Stimulated activated CD4-positive, alpha-beta T cell treated with anti-CD3 and anti-CD28 coated beads, Interleukin-12 subunit alpha, Interleukin-12 subunit beta, amount 100 ng/mL, for 4 hours (primary cell): ENCODE results near the gene KIRREL3.
"Not testable (repeated sequence)": the region's sequence is repeated elsewhere in the genome, so short reads cannot be mapped to it uniquely, and the experiment has no call there.

Experiments
- DNase-seq: peaks from one replicate; pipeline ENCODE4 v3.0.0-alpha.2; 2020

Gene KIRREL3

GRCh38 chr11:126391970-126392632, 608.5 kb downstream of the KIRREL3 start:
- DNase-seq = no peak

GRCh38 chr11:126391286-126391954, 609.1 kb downstream of the KIRREL3 start:
- no peak for DNase-seq

DNA sequence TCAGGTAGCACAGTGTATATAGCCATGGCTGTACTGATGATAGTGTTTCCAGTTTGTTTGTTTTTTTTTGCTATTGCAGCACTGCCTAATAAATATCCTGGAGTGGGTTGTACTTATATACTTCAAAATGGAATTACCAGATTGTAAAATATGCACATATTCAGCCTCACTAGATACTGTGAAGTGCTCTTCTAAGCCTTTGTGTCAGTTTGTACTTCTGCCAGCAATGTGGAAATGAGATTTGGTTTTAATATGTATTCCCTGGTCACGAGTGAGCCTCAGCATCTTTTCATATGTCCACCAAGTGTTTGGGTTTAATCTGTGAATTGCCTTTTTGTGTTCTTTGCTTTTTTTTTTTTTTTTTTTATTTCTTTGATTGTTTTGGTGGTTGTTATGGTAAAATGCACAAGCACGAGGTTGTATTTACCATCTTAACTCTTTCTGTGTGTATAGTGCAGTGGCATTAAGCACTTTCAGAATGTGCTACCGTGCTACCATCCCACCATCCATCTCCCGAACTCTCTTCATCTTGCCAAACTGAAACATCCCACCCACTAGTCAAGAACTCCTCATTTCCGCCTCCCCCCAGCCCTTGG, 610.2 kb downstream of the KIRREL3 start:
- DNase-seq = no peak

GRCh38 chr11:126387857-126388256, 612.7 kb downstream of the KIRREL3 start:
- no peak for DNase-seq

DNA sequence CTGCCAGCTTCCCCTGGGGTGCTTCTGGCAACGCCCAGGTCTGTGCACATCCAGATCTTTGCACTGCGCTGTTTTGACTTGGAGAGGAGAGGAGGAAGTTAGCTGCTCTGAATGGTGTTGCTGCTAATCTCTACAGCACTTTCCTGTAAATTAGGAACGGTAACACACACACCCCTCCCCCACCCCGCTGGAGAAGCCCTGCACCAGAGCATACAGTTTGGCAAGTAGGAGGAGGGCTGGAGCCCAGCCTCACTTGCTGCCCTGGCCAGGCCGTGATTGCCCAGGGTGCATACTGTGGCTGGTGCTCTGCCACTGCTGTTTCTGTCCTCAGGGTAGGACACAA, 613.9 kb downstream of the KIRREL3 start:
- DNase-seq = not testable (repeated sequence)

DNA sequence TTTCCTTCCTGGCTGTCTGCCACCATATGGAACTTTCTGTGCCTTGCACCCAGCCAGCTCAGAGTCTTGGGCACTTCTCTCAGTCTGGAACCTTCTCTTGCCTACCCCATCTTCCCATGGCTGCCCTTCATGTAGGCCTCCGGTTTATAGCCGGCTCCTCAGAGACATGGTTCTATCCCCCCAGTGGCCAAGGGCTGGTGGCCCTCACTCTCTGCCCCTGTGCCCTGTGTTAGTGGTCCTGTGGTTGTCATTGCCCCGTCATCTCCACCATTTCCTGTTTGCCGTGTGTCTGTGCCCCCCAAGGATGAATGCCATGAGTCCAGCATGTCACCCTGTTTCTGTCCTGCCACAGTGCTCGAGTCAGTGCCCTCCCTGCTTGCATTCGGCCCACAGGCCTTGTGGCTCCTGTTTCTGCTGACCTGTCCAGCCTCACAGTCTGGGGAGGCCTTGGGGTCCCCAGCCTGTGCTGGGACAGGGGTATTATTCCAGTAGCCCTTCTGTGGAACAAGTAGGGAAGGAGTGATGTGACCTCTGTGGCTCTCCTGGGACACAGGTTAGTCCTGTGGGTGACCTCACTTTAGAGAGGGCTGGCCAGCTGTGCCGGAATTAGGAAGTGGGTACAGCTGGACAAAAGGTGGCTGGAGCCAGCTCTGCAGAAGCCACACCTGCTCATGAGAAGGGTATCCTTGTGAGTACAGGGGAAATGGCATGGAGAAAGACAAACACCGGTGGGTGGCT, 614.4 kb downstream of the KIRREL3 start:
- DNase-seq = no peak

DNA sequence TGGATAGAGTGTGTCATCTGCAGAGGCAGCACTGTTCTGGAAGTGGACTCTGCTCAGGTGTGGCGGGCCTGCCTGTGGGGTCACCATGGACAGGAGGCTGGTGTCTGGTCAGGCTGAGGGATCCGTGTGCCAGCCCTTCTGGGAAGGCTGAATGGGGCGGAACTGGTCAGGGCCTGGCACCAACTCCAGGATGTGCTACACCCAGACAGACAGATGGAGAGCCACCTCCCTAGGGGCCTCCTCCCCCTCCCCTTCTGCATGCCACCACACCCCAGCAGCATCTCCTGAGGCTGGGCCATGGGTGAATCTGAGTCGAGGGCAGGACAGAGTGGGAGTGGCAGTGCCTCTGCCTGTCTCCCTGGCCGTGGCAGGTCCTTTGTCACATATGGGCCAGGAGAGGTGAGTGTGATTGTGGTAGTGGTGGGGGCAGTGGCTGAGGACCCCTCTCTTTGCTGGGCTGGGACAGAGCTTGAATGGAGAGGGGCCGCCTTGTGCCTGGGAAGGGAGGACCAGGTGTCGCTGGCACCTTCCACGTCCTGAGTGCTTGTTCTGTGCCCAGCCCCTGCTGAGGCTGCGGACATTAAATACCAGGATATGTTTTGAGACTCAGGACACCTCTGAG, 616.0 kb downstream of the KIRREL3 start:
- DNase-seq = no peak

GRCh38 chr11:126383339-126384335, 616.9 kb downstream of the KIRREL3 start:
- no peak for DNase-seq

GRCh38 chr11:126382641-126383040, 617.9 kb downstream of the KIRREL3 start:
- DNase-seq = not testable (repeated sequence)

DNA sequence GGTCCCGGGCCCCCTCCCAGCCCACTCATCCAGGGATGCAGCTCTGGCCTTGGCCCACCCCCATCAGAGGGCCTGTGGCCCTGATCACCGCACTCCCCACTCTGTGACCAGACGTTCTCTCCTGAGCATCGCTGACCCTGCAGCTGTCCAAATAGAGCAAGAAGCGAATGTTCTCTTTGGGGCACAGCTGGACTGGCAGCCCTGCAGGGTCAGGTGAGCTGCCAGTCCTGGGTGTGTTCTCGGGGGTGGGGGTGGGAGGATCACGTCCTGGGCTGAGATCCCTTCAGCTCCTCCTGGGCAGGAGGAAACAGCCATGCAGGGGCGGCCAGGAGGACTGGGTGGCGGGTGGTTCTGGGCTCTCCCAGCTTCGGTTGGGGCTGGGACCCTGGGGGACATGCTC, 618.6 kb downstream of the KIRREL3 start:
- DNase-seq = not testable (repeated sequence)

GRCh38 chr11:126380909-126381308, 619.7 kb downstream of the KIRREL3 start:
- no peak for DNase-seq

DNA sequence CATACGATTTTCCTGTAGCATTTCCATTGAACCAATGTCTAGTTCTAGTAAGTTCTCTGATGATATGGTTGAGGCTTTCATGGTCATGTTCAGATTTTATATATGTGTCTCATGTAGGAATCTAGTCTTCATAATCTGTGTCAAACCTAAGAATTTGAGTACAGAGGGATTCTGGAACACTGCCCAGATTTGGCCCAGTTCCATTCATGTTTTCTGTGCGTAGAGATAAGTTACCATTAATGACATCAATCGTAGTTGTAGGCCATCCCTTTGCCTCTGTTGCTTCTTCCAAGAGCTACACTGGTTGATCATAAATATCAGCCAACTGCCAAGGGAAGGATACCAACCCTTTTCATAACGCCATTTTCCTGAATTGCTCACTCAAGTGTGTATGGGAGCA, 621.8 kb downstream of the KIRREL3 start:
- no peak for DNase-seq

DNA sequence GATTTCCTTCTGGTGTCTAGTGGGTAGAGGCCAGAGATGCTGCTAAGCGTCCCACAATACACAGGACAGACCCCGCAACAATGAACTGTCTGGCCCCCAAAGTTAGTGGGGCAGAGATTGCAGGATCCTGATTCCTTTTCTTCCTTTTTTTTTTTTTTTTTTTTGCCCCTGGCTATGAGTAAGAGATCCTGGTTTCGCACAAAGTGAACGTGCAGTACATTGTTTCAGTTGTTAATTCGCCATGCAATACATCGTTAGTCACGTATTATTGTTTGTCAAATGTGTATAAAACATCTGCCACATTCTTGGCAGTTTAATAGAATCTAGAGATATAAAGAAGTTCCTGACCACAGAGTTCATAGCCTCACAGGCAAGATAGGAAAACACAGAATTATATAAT, 624.8 kb downstream of the KIRREL3 start:
- DNase-seq = no peak

GRCh38 chr11:126374562-126375300, 625.8 kb downstream of the KIRREL3 start:
- DNase-seq = not testable (repeated sequence)

- DNase-seq = not testable (repeated sequence)
Measured at GRCh38 chr11:126373389-126374066, 627.0 kb downstream of the KIRREL3 start.
